Activated T-cell treated with anti-CD3 and anti-CD28 coated beads, Interleukin-2, amount 50 U/mL, for 1 hour (primary cell): Measurements from ENCODE around the gene GRAMD2B.
"Not testable (repeated sequence)": the region's sequence is repeated elsewhere in the genome, so short reads cannot be mapped to it uniquely, and the experiment has no call there.

Experiments
- DNase-seq: peaks from one replicate; pipeline ENCODE4 v3.0.0-alpha.2; 2020

The GRAMD2B gene, protein sequence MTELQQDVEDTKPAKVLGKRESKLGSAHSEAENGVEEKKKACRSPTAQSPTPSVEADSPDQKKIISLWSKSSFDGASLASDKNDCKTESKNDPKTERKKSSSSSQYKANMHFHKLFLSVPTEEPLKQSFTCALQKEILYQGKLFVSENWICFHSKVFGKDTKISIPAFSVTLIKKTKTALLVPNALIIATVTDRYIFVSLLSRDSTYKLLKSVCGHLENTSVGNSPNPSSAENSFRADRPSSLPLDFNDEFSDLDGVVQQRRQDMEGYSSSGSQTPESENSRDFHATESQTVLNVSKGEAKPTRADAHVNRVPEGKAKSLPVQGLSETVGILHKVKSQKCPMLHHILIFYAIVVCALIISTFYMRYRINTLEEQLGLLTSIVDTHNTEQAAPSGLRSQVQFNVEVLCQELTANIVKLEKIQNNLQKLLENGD

GRCh38 chr5:126422994-126423788 is at the start of gene GRAMD2B:
TSS of gene GRAMD2B (plus strand) at chr5:126423409. CDS start at chr5:126423607, 198 bp downstream.
- DNase-seq = peak; percentile 65

GRCh38 chr5:126374109-126374416 is 49.1 kb upstream of the GRAMD2B start:
- no peak for DNase-seq

GRCh38 chr5:126376443-126376842 is 46.8 kb upstream of the GRAMD2B start:
- DNase-seq = no peak

DNA sequence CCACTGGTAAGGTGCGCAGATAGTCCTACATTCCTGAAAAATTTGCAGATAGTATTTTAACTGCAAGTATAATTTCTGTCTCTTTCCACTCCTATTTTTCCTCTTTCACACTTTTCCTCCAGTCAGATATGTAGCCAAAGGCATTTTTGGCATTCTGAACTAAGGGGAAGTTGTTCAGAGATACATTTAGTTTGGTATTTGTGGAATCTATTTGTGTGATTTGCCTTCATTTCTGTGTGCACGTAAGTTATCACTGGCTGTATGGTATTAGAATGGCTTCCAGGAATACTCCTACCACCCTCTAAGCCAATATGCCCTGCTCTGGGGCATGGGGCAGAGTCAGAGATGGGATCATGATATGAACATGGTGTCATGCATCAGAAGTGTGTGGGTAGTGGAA is 45.8 kb upstream of the GRAMD2B start:
- DNase-seq = no peak

GRCh38 chr5:126380316-126380715 is 42.9 kb upstream of the GRAMD2B start:
- DNase-seq = not testable (repeated sequence)

GRCh38 chr5:126383246-126383645 is 40.0 kb upstream of the GRAMD2B start:
- no peak for DNase-seq

GRCh38 chr5:126383776-126384175 is 39.4 kb upstream of the GRAMD2B start:
- no peak for DNase-seq

GRCh38 chr5:126384985-126385384 is 38.2 kb upstream of the GRAMD2B start:
- no peak for DNase-seq

DNA sequence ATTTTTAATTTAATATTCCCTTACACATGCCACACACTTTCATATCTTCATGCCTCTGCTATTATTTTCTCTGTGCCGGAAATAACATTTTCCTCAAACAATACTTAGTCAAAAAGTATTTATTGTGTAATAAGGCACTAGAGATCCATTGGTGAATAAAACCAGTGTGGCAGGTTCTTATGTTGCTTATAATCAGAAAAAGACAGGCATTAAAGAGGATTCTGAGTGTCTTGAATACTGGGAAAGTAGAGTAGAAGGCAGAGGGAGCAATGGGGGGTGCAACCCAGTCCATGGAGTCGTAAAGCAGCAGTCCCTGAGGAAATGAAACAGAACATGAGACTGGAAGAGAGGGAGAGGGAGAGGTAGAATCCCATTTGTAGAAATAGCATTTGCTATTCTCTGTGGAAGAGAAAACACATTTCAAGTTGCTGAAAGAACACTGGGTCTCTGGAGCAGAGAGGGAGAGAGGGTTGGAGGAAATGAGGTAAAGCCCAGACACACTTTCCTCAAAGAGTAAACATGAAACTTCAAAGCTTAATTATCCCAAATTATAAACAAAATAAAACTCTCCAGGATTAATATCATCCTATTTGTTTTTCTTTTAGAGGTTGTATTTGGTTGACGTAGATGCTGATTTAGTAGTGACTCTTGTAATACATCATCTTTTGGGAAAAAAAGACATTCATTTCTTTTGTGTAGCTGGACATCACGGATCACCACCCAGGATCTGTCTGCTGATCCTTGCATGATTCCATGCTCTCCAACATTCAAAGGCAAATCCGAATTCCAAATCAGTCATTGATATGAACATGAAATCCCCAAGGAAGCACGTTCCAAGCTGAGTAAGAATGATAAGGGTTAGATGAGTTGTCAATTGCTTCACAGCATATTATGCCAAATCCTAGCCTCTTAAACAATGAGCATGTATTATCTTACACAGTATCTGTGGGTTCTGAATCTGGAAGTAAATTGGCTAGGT is 37.4 kb upstream of the GRAMD2B start:
- no peak for DNase-seq

- DNase-seq = no peak
These were observed 34.0 kb upstream of the GRAMD2B start for GRCh38 chr5:126389179-126389578.

GRCh38 chr5:126390051-126390450 is 33.2 kb upstream of the GRAMD2B start:
- no peak for DNase-seq

DNA sequence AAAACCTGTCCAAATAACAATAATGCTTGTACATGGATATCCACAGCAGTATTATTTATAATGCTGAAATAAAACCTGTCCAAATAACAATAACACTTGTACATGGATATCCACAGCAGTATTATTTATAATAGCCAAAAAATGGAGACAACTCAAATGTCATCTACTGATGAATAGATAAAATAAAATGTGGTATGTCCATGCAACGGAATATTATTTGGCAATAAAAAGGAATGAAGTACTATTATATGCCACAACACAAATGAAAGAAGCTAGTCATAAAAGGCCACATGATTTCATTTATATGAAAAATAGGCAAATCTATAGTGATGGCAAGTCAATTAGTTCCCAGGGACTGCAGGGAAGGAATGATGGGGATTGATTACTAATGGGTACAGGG is 31.8 kb upstream of the GRAMD2B start:
- DNase-seq = no peak

- no peak for DNase-seq
These were observed 28.9 kb upstream of the GRAMD2B start for GRCh38 chr5:126394211-126394788.

DNA sequence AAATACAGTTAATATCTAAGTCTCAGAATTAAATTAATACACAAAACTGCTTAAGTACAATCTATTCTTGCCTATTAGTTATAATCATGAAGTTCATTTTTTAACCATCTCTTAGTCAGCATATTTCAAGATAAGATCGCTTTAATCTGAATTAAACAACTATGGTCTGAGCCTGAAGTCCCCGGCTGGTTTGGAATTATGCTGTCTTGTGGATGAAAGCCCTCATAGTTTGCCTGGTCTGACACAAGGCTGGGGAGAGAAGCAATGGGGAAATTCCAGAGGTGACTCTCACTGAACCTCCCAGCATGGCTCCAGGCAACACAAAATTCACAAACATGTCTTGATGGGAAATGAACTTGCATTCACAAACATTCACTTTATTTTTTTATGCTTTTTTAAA is 28.0 kb upstream of the GRAMD2B start:
- no peak for DNase-seq

DNA sequence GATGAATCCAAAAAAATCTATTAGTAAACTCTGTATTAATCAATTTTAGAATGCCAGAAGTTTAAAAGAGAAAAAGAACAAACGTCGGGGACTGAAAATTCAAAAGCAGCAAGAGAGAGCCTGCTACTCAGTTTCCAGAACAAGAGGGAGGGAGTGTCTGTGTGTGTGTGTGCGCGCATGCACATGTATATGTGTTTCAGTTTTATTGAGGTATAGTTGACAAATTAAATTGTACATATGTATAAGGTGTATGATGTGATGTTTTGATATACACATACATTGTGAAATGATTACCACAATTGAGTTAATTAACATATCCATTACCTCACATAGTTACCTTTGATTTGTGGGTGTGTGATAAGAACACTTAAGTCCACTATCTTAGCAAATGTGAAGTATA is 27.6 kb upstream of the GRAMD2B start:
- DNase-seq = no peak

- DNase-seq = not testable (repeated sequence)
These were observed 26.5 kb upstream of the GRAMD2B start for GRCh38 chr5:126396721-126397120.

GRCh38 chr5:126398791-126399190 is 24.4 kb upstream of the GRAMD2B start:
- no peak for DNase-seq

DNA sequence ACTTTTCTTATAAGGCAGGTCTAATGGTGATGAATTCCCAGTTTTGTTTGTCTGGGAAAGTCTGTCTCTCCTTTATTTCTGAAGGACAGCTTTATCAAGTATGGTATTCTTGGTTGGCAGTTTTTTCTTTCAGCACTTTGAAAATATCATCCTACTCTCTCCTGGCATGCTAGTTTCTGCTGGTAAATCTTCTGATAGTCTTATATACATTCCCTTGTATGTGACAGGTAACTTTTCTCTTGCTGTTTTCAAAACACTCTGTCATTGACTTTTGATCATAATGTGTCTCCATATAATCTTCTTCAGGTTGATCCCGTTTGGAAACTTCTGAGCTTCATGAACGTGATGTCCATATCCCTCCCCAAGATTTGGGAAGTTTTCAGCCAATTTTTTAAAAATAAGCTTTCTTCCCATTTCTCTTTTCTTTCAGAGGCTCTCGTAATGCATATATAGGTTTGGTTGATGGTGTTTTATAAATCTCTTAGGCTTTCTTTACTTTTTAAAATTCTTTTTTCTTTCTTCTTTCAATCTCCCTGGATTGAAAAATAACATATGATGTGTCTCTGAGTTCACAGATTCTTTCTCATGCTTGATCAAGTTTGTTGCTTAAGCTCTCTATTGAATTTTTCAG is 22.5 kb upstream of the GRAMD2B start:
- no peak for DNase-seq

- DNase-seq = no peak
These were observed 20.3 kb upstream of the GRAMD2B start for GRCh38 chr5:126402621-126403555.

GRCh38 chr5:126403876-126404275 is 19.3 kb upstream of the GRAMD2B start:
- DNase-seq = no peak

DNA sequence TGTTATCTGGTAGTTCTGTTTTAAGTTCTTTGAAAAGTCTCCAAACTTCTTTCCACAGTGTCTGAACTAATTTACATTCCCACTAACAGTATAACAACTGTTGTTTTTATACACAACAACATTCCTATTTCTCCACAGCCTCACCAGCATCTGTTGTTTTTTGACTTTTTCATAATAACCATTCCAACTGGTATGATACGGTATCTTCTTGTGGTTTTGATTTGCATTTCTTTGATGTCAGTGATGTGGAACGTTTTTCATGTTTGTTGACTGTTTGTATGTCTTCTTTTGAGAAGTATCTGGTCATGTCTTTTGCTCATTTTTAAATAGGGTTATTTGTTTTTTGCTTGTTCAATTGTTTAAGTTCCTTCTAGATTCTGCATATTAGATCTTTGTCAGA is 12.6 kb upstream of the GRAMD2B start:
- no peak for DNase-seq
